NOMO-1 (cell line): ENCODE results near the gene PARL.

Experiments
- DNase-seq, 2 experiments: peaks; one replicate each; lab custom pipeline; 2025; ENCODE audit not compliant: unreplicated experiment in 2 of 2; lab: John Stamatoyannopoulos, UW

PARL gene

DNA sequence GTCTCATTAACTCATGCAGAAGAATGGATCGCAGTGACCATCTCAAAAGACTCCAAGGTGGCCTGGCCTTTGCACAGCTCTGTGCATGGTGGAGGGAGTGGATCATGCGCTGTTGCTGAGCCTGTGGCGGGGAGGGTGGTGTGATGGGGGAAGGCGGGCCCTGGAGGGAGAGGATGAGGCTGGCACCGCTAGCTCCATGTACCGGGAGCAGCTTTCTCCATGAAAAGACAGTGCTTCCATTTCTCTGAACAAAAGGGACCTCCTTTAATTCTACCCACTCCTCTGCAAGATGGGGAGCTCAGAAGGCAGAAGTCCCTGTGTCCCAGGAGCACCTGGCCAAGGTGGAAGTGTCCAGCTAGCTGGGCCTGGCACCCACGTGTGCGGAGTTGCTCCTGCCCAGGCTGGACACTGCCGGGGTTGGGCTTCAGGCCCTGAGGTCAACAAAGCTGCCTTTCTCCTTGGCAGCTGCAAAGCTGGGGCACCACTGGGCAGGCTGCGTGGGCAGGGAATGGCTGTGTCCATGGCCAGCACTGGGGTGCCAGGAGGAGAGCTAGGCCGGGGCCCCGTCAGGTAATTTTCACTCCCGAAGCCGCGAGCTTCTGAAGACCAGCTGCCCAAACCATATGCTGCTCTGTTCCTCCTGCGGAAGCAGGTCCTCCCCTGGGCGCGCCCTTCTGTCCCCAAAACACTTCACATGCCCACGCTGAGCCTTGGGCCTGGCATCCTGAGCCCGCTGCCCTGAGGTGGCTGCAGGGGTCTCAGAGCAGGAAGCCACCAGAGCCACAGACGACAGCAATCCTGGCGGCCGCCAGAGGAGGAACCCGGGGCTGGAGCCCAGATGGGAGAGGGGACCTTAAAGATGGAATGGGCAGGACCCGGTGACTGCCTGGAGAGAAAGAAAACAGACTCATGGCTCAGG lies 65.7 kb downstream of the PARL start:
- DNase-seq: no peak

DNA sequence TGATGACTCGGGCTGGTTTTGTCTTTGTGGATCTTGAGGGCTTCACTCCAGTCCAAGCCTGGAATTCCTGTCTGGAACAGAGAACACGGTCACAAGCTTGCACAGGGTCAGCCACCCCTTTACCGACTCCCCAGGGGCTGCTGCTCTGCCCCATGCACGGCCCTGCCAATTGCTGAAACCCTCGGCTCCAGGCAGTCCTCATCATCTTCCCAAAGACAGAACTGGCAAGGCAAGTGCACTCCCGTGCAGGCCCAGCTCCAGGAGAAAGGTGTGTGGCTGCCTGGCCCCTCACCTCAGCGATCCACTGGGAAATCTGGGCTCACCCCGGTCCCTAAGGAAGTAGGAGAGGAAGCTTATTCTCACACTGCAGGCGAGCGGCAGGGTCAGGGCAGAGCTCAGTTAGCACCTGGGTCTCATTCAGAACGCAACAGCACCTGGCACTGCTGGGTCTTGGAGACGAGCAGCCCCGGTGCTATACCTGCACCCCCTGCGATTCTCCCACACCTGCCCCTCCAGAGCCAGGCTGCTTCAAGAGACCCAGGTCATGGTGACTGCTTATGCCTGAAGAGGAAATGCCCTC lies 66.5 kb downstream of the PARL start:
- no peak for DNase-seq

GRCh38 chr3:183817639-183818038 lies 67.0 kb downstream of the PARL start:
- DNase-seq: no peak

DNA sequence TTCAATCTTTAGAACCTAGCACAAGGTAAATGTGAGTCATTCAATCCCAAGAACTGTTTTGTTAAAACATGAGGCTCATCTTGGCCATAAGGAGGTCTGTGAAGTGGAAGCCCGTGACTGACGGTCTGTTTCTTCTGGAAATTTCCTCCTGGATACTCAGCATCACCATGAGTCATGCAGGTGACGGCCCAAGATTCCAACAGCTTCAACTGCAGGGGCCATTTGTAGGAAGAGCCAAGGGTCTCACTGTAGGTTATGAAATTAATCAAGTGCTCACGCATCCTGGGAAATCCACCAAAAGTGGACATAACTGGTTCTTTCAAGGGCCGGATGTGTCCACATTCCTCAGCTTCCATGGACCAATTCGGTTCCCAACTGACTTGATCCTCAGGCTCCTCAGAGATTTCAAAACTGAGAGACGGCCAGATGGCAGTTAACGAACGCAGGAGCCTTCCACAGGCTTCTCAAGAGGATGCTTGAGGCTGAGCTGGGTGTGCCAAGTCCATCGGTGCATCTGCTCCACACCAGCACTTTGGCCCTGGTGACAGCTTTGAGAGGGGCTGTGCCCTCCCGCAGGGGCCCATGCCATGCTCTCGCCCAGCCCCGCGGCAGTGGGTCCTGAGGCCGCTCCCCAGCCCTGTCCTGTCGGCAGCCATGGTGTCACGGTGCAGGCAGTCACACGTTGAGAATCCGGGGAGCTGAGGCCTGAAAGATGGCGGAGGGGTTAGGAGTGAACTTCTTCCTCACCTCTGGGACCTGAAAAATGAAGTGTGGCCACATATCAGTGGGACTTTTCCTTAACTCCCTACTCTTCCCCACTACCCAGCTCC lies 67.8 kb downstream of the PARL start:
- DNase-seq: no peak

DNA sequence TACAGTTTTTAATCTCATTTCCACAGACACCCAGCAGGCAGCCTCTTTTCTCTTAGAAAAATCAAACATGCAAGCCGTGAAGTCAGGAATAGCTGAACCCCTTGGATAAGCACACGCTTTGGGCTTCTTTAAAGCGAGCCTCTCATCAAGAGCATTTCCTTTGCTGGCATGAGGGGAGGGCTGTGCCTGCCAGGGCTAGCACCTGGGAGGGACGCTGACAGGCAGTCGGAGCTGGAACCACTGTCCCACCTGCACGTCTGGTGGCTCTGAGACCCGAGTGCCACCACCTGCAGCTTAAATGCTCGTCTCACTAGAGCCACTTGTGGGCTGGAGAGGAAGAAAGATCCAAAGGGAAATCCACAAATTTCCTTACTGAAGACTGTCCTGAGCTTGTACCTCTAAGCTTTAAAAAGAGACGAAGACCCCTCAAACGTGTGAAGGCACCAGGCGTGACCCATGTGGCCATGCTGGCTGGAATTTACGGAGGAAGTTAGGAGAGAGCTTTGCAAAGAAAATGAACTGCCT lies 68.7 kb downstream of the PARL start:
- DNase-seq: no peak

GRCh38 chr3:183815563-183815940 lies 69.1 kb downstream of the PARL start:
- DNase-seq: no peak

GRCh38 chr3:183814240-183814639 lies 70.4 kb downstream of the PARL start:
- DNase-seq: no peak

- no peak for DNase-seq
These were observed 71.8 kb downstream of the PARL start for GRCh38 chr3:183812761-183813445.

DNA sequence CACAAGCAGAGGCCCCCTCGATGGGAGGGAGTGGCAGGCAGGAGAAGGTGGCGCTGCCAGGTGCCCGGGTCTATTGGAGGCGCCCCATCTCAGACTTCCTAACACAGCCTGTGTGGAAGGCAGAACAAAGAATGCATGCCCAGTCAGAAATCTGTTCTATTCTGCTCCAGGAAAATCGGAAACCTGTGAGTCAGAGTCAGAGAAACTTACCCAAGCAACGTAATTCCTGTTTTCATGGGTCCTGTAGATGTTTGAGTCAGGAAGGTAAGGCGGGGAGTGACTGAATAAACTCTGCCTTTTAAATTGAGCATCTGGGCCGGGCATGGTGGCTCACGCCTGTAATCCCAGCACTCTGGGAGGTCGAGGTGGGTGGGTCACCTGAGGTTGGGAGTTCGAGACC lies 73.0 kb downstream of the PARL start:
- no peak for DNase-seq

GRCh38 chr3:183810643-183811594 lies 73.8 kb downstream of the PARL start:
- no peak for DNase-seq

DNA sequence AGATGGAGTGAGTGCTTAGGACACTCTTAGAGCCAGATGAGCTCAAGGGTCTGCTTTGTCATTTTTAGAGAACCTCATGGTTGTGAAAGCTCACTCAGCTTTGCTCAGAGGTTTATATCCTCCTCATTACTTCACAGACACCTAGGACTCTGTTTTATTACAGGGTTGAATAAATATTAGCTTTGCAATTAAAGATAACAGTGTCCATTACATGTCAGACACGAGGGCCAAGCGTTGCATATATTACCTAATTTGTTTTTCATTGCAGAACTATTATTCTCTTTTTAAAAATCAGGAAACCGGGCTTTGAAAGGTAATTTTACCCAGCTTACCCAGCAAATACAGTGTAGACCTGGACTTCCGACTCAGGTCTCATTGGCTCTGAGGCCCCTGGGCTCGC lies 75.4 kb downstream of the PARL start:
- no peak for DNase-seq

- no peak for DNase-seq
These were observed 76.3 kb downstream of the PARL start for GRCh38 chr3:183808355-183808754.

- DNase-seq: no peak
These were observed 76.8 kb downstream of the PARL start for GRCh38 chr3:183807881-183808280.

GRCh38 chr3:183807209-183807728 lies 77.4 kb downstream of the PARL start:
- DNase-seq: no peak

GRCh38 chr3:183802989-183803388 lies 81.7 kb downstream of the PARL start:
- no peak for DNase-seq

DNA sequence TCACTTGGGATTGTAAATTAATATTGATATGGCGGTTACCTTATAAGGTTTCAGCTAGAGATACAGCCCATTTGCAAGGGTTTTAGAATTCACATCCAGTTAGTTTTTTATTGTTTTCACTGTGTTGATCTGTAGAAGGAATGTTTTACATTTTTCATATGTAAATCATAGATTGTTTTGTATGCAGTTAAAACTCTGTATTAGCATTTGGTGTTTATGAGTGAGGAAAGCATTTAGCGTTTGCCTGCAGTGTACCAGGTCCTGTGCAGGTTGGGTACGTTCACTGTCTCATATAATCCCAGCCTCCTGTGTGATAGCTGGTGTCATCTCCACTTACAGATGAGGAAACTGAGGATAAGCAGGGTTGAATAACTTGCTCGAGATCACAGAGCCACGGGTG lies 83.1 kb downstream of the PARL start:
- no peak for DNase-seq

GRCh38 chr3:183800243-183800863 lies 84.3 kb downstream of the PARL start:
- DNase-seq: no peak

GRCh38 chr3:183799461-183799860 lies 85.2 kb downstream of the PARL start:
- no peak for DNase-seq

DNA sequence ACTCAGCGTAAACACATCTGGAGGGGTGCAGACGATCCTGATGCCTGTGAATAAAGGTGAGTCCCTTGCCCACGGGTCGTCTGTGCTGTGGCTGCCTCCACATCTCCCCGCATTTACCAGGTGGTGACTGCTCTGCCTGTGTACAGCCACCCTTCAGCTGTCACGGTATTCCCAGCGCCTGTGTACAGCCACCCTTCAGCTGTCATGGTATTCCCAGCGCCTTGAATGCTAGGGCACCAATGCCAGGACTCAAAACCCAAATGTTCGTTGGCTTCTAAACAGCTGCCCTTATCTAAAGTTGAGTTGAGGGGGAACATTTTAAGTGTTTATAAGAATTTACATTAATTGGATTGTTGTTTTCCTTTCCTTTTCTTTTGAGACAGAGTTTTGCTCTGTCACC lies 86.7 kb downstream of the PARL start:
- DNase-seq: no peak
